CD4-positive, alpha-beta T cell treated with Interleukin-4 for 1 hour (primary cell): ENCODE results near the gene PNPLA8.

Experiments used
- DNase-seq, 2 donors: peaks; one replicate each; pipeline ENCODE4 v3.0.0-alpha.2; 2020 to 2022

PNPLA8 gene

DNA sequence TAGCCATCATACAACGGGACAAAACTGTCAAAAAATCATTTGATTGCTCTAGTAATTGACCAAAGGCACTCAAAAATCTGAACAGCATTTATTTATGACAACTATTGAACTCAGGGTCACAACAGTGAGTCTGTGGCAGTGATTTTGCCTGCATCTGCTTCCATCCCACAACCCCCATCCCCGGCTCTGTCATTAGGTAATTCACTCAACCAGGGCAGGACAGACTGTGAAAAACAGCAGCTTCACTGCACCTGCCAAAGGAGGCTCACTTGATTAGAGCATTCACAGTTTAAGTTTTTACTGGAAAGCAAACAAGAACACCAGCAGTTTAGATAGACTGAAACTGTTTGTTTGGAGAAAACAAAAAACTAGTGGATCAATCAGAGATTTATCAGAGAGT is 91.9 kb downstream of the PNPLA8 start:
- DNase-seq, result no peak

DNA sequence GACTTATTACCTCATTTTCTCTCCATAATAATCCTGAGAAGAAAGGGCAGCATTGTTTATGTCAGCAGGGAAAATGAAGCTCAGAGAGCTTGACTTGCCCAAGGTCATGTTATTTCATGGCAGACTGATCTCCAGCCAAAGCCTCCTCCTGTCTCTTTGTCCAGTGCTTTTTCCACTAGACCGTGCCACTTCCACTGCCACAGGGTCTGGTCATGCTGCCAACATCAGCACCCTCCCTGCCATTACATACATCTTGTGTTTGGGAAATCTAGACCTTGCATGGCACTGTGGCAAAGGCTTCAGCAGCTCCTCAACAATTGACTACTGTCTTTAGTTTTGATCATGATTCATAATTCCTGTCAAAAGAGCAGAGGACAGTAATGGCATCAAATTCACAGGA is 94.8 kb downstream of the PNPLA8 start:
- no peak for DNase-seq

DNA sequence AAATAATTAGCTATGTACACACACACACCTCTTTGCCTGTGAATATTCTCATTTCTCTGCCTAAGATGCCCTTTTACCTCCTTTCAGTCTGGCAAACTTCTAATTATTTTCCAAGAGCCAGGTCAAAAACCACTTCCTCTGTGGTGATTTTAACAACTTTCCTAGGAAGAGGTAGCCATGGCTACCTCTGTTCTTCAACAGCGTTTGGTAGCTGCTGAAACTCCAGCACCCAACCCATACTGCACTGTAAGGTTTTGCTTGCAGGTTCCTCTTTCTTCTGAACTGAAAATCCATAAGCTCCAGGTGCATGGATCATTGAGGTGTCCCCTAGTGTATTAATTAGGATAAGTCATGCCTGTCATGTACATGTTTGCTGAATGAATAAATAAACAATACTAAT is 95.3 kb downstream of the PNPLA8 start:
- DNase-seq, result no peak

DNA sequence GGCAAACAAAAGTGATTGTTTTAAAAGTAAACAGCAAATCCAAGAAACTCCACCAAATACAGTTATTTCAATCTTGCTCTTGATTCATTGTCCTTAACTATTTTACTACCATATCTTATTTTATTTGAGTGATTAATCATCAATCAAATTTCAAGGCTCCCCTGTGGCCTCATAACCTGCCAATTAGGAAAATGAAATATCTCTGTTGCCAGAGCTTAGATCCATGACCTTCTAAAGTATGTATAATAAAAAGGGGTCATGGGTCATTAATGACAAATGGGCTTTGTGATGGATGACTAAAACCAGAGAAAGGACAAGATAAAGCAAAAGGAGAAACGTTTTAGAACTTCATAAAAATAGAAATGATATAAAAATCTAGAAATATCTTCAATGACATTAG is 98.2 kb downstream of the PNPLA8 start:
- DNase-seq, result no peak

DNA sequence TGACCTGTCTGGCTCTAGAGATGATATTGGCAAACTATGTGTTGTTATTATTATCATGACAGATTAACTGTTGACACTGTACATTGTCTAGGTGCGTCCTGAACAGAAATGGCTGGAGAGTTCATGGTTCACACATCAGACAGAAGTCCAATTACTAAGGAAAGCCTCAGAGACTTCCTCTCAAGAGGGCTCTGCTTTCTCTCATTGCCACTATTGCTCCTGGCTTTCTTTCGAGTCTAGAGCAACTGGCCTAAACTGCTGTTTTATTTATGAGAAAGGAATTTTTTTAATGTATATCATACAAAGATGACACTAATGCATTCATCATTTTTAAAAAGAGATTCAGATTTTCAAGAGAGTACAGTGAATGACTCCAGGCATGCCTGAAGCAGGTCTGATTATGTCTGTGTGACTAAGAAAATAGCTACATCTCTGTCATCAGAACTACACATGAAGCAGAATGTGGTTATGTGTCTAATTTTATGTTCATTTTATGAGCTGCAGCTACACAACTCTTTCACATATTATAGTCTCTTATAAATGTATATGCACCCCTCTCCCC is 100.1 kb downstream of the PNPLA8 start:
- DNase-seq, result no peak

DNA sequence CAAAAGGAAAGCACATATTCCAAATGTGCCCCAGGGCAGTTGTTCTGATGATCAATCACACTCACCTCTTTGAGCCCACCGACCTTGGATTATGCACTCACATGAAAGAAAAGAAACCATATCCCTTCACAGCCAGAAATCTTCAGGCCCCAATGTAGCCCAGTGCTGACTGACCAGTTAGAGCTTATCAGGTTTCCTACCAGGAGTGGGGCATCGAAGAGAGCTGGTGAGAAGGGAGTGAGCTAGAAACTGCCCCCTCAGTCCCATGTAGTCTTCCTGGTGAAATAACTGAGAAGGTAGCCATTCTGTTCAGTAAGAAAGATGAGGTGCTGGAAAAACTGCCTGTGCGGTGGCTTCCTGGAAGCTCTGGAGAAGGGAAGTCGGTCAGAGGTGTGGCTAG is 101.9 kb downstream of the PNPLA8 start:
- DNase-seq, result no peak

DNA sequence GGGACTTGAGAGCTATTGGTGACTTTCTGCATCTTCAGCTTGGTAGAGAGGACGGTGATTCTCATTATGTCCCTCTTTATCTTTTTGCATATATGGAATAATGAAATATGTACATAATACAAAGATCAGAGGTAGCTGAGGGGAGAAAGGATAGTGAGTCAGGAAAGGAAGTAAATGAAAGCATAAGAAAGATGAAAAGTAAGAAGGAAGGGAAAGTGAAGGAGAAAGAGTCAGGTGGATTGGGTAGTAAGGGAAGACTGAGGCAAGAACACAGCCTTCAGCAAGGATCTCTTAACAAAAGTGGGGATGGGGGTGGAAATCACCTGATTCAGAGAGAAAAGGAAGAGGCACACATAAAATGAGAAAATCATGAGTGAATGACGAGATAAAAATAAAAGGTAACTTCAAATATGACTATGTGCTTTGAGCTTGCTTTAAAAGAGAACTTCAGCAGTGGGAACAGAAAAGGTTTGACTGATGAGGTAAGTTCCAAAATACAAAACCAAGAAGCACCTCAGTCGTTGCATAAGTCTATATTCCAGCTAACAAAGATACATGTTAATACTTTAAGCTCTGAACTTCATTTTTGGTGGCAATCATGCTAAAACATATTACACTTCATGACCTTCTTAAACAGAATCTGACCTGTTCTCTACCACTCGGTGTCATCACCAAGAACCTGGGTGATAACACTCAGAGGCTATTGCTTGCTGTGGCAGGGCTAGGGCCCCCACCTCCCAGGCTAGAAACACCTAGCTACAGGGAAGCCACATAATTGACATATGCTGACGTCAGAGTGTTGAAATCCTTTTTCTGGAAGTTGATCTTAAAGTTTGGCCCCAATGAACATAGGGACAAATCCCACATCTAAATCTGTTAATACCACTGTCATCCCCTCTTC is 102.6 kb downstream of the PNPLA8 start:
- no peak for DNase-seq

DNA sequence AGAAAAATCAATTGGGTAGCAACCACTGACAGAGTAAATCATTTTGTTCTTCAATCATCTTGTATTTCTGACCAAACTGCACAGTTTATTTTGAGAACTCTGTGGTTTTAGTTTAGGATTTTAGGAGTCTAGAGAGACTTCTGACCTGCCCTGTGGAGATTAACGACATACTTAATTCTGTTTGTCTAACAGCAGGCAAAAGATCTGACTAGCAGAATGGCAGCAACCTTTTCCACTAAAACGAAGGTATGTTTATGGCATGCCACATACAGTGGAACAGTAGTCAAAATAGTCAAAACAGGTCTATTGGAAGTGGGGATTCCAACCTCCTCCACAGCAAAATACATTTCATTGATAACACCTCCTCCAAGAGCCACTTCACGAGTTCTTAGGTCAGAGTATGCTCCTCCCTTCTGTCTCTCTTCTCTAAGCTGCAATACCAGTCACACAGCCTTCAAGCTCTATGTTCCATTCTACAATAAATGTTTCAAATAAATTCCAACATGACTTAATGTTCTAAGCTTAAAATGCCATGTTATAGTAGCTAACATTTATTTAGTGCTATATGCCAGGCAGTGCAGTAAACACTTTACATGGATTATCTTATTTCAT is 104.1 kb downstream of the PNPLA8 start:
- DNase-seq, result no peak
